ENCODE measurements around the gene SH3PXD2B.

The SH3PXD2B gene

GRCh38 chr5:172486451-172486850 is 32.1 kb upstream of the SH3PXD2B start:
- Histone ChIP-seq H3K79me2 (ENCODE audit: insufficient read depth, low read length) (no peaks in the 10 kb centered on the region), H3K27ac (ENCODE audit: low read depth, low read length, poor library complexity, severe bottlenecking) (no peak overlapping the region), H3K4me3 (ENCODE audit: low read depth, low read length, poor library complexity, severe bottlenecking) (no peak overlapping the region), H3K9ac (ENCODE audit: low read length) (no peak overlapping the region), H3K9me3 (ENCODE audit: low read length) (no peaks in the 10 kb centered on the region), H3K4me2 (ENCODE audit: low read length) (no peak overlapping the region), H3K4me1 (ENCODE audit: insufficient read depth, low read length, severe bottlenecking) (no peaks in the 10 kb centered on the region), H2AFZ (ENCODE audit: low read length) (no peak overlapping the region), H3K27me3 (ENCODE audit: insufficient read depth, low read length) (peaks cover 4% of the 10 kb centered on the region; the same call in 1 of the 2 replicates), H3F3A (ENCODE audit: insufficient read depth, low read length) (no peaks in the 10 kb centered on the region), H3K9me2 (ENCODE audit: low read depth, low read length) (no peaks in the 10 kb centered on the region), H3K36me3 (ENCODE audit: insufficient read depth, low read length) (no peaks in the 10 kb centered on the region), H4K20me1 (ENCODE audit: insufficient read depth, low read length) (no peaks in the 10 kb centered on the region)
- TF ChIP-seq EZH2 (IDR thresholded peaks at IDR 0.05; ENCODE audit: borderline replicate concordance, low read length) (no peak), CTCF (IDR thresholded peaks at IDR 0.05; ENCODE audit: low read length) (no peak)

DNA sequence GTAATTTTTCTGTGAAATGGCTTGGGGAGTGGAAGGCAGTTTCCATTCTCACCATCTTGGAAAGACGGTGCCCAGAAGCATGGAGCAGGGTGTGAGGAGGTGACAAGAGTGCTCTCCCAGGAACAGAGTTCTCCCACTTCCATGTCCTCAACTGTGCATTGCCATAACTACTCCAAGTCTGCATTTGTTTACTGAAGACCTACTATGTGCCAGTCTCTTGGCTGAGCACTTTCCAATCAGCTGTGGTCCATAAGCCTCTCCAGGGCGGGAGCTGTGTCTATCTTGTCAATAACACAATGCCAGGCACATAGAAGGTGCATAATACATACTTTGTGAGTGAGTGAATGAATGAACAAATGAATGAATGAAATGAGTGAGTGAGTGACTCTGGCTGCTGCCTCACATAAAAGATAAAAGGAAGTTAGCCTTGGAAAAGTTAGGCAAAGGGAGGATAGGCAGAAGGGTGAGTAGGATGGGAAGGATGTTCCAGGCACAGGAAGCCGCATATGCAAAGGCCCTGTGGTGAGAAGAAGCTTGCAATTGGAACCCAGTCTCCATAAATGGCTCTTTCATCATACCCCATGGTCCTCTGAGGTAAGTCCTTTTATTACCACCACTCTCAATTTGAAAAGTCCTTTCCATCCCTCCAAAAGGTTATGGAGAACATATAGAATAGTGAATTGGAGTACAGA is 31.3 kb upstream of the SH3PXD2B start:
- H3K79me2 ChIP-seq (ENCODE audit: insufficient read depth, low read length), result no peaks in the 10 kb centered on the region

GRCh38 chr5:172484664-172485063 is 30.3 kb upstream of the SH3PXD2B start:
- Histone ChIP-seq H3K4me1 (ENCODE audit: insufficient read depth, low read length, severe bottlenecking) (no peaks in the 10 kb centered on the region), H3K9ac (ENCODE audit: low read length) (no peak overlapping the region), H3K36me3 (ENCODE audit: insufficient read depth, low read length) (no peaks in the 10 kb centered on the region), H3K9me3 (ENCODE audit: low read length) (no peaks in the 10 kb centered on the region), H3K27ac (ENCODE audit: low read depth, low read length, poor library complexity, severe bottlenecking) (no peak overlapping the region), H3K4me3 (ENCODE audit: low read depth, low read length, poor library complexity, severe bottlenecking) (no peak overlapping the region), H3F3A (ENCODE audit: insufficient read depth, low read length) (no peaks in the 10 kb centered on the region), H4K20me1 (ENCODE audit: insufficient read depth, low read length) (no peaks in the 10 kb centered on the region), H3K4me2 (ENCODE audit: low read length) (no peak overlapping the region), H3K79me2 (ENCODE audit: insufficient read depth, low read length) (no peaks in the 10 kb centered on the region), H3K27me3 (ENCODE audit: insufficient read depth, low read length) (peaks cover 4% of the 10 kb centered on the region; the same call in 1 of the 2 replicates), H2AFZ (ENCODE audit: low read length) (no peak overlapping the region), H3K9me2 (ENCODE audit: low read depth, low read length) (no peaks in the 10 kb centered on the region)
- TF ChIP-seq CTCF (IDR thresholded peaks at IDR 0.05; ENCODE audit: low read length) (no peak), EZH2 (IDR thresholded peaks at IDR 0.05; ENCODE audit: borderline replicate concordance, low read length) (no peak)

More for the DNA sequence above, 31.3 kb upstream of the SH3PXD2B start:
- no peaks in the 10 kb centered on the region for H3K9me2 ChIP-seq (ENCODE audit: low read depth, low read length)
- no peaks in the 10 kb centered on the region for H3K36me3 ChIP-seq (ENCODE audit: insufficient read depth, low read length)
- no peaks in the 10 kb centered on the region for H3F3A ChIP-seq (ENCODE audit: insufficient read depth, low read length)
- no peaks in the 10 kb centered on the region for H4K20me1 ChIP-seq (ENCODE audit: insufficient read depth, low read length)
- TF ChIP-seq CTCF (IDR thresholded peaks at IDR 0.05; ENCODE audit: low read length), result no peak
- TF ChIP-seq EZH2 (IDR thresholded peaks at IDR 0.05; ENCODE audit: borderline replicate concordance, low read length), result no peak
- no peak overlapping the region for H3K27ac ChIP-seq (ENCODE audit: low read depth, low read length, poor library complexity, severe bottlenecking)
- H3K4me1 ChIP-seq (ENCODE audit: insufficient read depth, low read length, severe bottlenecking), result no peaks in the 10 kb centered on the region
- no peak overlapping the region for H3K4me2 ChIP-seq (ENCODE audit: low read length)
- no peak overlapping the region for H3K9ac ChIP-seq (ENCODE audit: low read length)
- H2AFZ ChIP-seq (ENCODE audit: low read length), result no peak overlapping the region
- no peak overlapping the region for H3K4me3 ChIP-seq (ENCODE audit: low read depth, low read length, poor library complexity, severe bottlenecking)
- H3K9me3 ChIP-seq (ENCODE audit: low read length), result no peaks in the 10 kb centered on the region
- peaks cover 4% of the 10 kb centered on the region; the same call in 1 of the 2 replicates for H3K27me3 ChIP-seq (ENCODE audit: insufficient read depth, low read length)

All from OCI-LY1 (cell line).